Activated CD4-positive, alpha-beta T cell treated with anti-CD3 and anti-CD28 coated beads, Interleukin-2, amount 50 U/mL, for 1 hour (primary cell): ENCODE data around the gene METTL22.
A peak's percentile ranks its signal among the peaks of the same experiment; 100 is the strongest.
"Not testable (repeated sequence)": the region's sequence is repeated elsewhere in the genome, so short reads cannot be mapped to it uniquely, and the experiment has no call there.

Source experiments
- DNase-seq: peaks from one replicate; pipeline ENCODE4 v3.0.0-alpha.2; 2020

The METTL22 gene

GRCh38 chr16:8634991-8635736 is 13.7 kb downstream of the METTL22 start:
- no peak for DNase-seq

GRCh38 chr16:8639694-8640093 is 18.2 kb downstream of the METTL22 start:
- no peak for DNase-seq

DNA sequence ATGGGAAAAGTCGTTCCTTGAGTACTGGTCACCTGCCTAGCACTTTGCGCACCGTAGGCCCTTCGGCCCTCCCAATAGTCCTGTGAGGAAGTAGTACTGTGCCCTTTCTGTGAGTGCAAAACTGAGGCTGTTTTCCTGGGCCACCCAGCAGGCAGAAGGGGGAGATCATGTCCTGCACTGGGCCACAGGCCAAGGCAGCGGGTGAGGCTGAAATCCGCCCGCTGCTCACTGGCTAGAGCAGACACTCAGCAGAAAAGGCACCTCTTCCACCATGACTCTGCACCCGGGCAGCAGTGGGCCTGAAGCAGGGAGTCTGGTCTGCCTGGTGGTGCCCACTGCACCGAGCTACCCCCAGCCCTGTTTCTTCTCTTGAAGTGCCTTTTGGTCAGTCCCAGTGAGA is 20.2 kb downstream of the METTL22 start:
- DNase-seq, result no peak

- DNase-seq, result no peak
Measured at GRCh38 chr16:8642146-8642545, 20.6 kb downstream of the METTL22 start.

GRCh38 chr16:8644211-8645140 is 23.0 kb downstream of the METTL22 start:
- DNase-seq, result no peak

- no peak for DNase-seq
Measured at GRCh38 chr16:8645141-8645521, 23.6 kb downstream of the METTL22 start.

GRCh38 chr16:8645831-8646230 is 24.3 kb downstream of the METTL22 start:
- DNase-seq, result no peak

- DNase-seq, result no peak
Measured at GRCh38 chr16:8646326-8647053, 25.0 kb downstream of the METTL22 start.

DNA sequence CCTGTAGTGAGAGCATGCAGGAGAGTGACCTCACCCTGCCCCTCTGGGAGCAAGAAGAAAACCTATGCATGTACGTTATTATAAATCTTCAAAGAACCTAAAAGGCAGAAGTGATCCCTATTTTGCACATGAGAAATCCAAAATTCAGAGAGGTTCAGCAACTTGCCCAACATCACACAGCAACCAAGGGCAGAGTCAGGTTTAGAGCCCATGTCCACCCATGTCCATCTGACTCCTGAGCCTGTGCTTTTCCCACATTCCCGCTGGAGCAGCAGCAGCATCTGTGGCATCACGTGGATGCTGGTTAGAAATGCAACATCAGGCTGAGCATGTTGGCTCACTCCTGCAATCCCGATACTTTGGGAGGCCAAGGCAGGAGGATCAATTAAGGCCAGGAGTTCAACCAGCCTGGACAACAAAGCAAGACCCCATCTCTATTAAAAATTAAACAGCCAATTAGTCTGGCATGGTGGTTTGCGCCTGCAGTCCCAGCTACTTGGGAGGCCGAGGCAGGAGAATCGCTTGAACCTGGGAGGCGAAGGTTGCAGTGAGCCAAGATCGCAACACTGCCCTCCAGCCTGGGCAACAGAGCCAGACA is 26.3 kb downstream of the METTL22 start:
- no peak for DNase-seq

DNA sequence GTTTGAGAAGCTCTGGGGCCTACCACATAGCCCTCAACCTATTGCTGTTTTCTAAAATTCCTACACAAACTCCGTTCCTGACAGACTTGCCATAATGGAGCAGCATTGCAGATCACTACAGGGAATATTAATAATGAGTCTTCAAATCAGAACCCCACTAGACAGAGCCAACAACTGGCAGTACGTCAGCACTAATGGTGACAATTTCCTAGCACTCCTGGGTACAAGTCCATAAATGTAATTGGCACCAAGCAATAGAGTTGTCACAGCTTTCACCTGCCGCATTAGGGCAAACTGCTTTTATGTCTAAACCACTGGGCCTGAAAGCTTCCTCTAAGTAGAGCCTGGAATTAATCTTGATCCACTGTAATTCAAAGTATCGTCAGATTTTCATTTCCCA is 27.4 kb downstream of the METTL22 start:
- no peak for DNase-seq

DNA sequence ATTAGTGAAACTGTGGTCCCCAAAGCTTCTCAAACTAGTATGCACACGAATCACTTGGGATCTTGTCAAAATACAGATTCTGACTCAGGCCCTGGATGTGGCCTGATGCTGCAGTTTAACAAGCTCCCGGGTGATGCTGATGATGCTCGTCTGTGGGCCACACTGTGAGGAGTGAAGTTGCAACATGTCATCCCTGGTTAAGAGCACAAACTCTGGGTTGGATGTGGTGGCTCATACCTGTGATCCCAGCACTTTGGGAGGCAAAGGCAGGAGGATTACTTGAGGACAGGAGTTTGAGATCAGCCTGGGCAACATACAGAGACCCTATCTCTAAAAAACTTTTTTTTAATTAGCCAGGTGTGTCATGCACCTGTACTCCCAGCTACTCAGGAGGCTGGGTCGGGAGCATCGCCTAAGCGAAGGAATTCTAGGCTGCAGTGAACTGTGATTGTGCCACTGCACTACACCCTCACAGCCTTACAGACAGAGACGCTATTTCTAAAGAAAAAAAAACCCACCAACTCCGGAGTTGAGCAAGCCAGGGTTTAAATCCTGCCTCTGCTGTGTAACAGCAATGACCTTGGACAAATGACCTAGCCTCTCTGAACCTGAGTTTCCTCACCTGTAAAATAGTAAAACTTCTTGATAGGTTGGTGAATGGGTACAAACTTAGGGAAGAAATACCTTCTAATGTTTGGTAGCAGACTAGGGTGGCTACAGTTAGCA is 28.5 kb downstream of the METTL22 start:
- DNase-seq, result no peak

- not testable (repeated sequence) for DNase-seq
Measured at GRCh38 chr16:8651958-8652357, 30.5 kb downstream of the METTL22 start.

DNA sequence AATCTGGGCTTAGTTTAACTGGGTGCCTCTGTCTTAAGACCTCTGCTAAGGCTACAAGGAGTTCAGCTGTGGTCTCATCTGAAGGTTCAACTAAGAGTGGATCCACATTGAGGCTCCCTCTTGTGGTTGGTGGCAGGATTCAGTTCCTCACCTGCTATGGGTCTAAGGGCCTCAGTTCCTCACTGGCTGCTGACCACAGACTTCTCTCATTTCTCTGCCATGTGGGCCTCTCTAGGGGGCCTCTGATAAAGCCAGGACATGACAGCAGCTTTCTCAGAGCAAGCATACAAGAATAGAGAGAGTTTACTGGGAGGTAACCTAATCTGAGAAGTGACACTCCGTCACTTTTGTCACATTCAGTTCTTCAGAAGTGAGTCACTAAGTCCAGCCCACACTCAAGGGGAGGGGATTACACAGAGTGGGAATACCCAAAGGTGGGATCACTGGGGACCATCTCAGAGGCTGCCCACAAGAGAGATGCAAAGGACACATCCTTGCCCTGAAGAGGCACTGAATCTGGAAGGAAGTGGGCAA is 33.8 kb downstream of the METTL22 start:
- no peak for DNase-seq

DNA sequence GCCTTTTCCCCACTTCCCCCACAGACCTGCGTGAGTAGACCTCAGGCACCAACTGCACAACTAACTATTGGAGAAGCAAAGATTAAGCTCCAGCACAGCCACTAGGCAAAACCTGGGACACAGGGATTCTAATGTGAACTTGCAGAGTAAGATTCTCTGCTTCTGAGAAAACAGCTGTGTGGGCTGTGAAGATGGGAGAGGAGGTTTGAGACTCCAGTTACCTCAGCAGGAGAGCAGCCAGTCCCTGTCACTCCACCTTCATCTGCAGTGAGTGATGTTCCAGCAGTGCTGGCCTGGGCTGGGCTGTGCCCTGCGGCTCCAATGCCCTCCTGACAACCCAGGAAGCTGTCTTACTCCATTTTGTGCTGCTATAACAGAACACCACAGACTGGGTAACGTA is 34.9 kb downstream of the METTL22 start:
- no peak for DNase-seq

GRCh38 chr16:8660841-8661301 is 39.4 kb downstream of the METTL22 start:
- peak; percentile 59 for DNase-seq

DNA sequence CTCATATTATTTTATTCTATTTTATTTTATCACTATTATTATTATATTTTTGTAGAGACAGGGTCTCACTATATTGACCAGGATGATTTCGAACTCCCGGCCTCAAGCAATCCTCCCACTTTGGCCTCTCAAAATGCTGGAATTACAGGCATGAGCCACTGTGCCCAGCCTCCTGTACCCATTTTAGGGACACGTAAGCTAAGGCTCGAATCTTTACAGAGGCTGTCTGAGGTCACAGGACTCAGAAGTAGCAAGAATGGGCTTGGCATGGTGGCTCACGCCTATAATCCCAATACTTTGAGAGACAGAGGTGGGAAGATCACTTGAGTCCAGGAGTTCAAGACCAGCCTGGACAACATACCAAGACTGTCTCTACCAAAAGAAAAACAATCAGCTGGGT is 40.2 kb downstream of the METTL22 start:
- DNase-seq, result no peak

DNA sequence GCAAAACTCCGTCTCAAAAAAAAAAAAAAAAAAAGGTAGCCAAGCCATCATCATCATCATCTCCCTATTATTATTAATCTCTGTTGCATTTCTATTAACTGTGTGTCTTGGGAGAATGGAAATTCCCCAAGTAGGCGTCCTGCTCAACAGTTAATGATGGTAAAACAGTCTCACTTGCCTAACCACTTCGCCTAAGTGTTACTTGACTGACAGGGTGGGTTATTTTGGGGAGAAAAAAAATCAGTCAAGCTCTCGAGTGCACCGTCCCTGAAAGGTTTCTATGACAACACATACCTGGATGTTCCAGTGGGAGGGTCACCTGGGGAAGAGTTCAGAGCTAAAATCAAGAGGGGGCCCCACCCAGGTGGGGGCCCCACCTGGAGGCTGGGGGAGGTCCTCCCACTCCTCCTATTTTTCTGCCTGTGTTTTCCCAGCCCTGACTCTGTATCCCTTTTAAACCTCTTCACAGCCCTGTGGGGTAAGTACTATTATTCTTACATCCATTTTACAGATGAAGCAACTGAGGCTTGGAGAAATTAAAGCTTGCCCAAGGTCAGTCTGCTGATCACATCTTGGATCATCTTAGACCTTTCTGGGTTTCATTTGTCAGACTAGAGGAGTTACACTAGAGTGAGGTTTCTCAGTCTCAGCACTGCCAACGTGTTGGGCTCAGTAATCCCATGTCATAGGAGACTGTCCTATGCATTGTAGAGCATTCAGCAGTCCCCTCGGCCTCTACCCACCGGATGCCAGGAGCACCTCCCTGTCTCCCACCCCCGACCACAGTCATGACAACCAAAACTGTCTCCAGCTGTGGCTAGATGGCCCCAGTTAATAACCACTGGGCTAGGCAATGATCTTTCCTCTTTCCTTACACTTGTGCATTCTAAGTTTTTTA is 41.9 kb downstream of the METTL22 start:
- no peak for DNase-seq

DNA sequence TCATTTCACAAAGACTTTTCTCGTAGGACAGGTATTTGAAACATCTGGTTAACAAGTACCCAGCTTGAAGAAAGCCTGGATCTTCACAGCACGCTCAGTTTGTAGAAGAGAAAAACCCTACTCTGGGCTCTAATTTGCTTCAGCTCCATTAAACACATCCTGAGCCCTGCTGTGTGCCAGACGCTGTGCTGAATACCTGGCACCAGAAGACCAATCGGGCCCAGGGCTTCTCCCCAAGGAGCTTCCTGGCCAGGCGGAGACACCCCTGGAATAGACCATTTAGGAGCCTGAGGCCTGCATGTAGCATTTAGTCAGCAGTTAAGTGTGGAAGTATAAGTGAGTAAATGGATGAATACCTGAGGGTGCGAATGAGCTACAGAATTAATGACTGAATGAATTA is 44.0 kb downstream of the METTL22 start:
- DNase-seq, result no peak

DNA sequence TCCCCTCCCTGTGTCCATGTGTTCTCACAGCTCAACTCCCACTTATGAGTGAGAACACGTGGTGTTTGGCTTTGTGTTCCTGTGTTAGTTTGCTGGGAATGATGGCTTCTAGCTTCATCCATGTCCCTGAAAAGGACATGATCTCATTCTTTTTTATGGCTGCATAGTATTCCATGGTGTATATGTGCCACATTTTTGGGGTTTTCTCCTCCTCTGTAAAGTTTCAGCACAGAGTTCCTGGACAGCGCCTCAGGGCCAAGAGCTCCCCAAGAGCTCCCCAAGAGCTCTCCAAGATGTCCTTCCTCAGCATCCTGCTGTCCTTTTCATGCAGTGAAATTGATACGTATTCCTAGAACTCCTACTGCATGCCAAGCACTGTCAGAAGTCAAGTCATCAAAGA is 46.0 kb downstream of the METTL22 start:
- DNase-seq, result no peak

DNA sequence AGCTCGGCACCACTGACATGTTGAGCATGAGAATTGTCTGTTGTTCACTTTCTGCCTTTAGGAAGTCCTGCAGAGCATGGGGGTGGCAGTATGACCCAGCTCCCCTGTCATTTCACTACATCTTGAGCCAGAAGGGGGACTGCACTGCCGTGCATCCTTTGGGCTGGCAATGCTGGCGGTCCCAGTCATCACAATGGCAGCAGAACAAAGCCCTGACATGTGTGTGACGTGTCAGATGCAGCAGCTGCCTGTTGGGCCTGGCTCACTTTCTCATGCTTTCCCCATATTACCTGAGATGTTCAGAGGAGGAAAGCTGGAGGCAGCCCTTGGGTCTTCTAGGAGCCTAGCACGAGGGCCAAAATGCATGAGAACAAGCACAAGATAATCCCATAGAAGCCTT is 46.6 kb downstream of the METTL22 start:
- DNase-seq, result no peak

- no peak for DNase-seq
Measured at GRCh38 chr16:8669481-8669880, 48.0 kb downstream of the METTL22 start.
